GM21515 (cell line): ENCODE measurements around the gene STK17B.

Experiments used
- ATAC-seq: cut with Tn5 transposase; IDR thresholded peaks from one replicate; pipeline ENCODE4 v1.9.1; 2021; ENCODE audit not compliant: unreplicated experiment

STK17B gene

DNA sequence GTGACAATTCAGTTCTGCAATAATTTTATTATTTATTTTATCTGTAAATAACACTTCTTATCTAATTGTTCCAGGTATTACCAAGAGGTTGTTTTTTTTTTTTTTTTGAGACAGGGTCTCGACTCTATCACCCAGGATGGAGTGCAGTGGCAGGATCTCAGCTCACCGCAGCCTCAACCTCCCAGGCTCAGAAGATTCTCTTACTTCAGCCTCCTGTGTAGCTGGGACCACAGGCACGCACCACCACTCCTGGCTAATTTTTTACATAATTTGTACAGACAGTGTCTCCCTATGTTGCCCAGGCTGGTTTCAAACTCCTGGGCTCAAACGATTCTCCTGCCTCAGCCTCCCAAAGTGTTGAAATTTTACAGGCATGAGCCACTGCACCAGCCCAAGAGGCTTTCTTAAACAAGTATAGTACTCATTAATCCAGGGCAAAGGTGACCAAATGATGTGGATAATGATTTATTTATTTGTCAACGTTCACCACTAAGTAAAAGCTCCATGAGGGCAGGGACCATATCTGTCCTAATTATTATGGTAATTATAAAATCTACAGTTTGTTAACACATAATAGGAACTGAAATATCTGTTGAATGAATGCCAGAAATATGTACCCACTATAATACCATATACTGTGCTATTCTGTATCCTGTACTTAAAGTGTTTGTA, 12.0 kb downstream of the STK17B start:
- ATAC-seq, result no peak

- no peak for ATAC-seq
These were observed 15.8 kb downstream of the STK17B start for GRCh38 chr2:196155575-196155974.

GRCh38 chr2:196153480-196153879, 17.9 kb downstream of the STK17B start:
- no peak for ATAC-seq

- peak; percentile 62 for ATAC-seq
These were observed 21.4 kb downstream of the STK17B start for GRCh38 chr2:196149948-196150347.

DNA sequence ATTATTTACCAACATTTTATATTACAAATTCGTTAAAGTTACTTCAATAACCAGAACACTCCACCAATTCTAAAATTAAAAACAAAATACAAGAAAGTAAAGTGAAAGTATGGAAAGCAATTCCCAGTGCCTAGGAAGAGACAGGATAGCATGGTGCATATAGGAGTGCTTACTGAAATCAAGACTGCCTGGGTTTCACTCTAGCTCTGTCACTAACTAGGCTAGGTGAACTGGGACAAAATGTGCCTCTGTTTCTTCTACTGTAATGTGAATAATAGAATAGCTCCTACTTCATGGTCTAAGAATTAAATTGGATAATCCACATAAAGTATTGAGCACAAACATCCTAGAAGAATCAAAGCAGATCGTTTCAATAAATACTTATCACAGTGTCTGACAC, 22.6 kb downstream of the STK17B start:
- ATAC-seq, result no peak

- ATAC-seq, result no peak
These were observed 26.1 kb downstream of the STK17B start for GRCh38 chr2:196145256-196145655.

DNA sequence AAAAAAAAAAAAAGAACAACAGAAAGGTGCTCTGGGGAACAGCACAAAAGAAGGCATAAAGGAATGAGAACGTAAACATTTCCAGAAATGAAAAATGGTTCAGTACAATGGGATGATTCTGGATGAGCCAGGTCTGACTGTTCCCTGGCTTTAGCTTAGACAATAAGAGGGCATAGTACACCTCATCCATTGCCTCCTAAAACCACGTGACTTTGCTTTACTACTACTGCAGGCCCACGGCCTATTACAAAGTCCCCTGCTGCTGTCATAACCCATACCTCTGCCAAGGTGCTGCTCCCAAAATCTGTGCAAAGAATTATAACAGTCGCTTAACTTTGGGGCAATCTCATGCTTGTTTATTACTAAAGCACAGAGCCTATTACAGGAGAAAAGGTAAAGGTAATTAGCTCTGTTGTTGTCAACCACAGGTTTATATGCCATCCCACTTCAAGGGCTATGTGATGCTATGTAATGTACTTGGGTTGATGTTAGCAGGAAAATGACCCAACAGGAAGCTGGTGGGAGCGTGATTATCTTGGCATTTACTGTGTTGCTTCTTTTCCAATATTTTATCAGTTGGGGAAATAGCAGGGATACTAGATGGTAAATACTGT, 26.8 kb downstream of the STK17B start:
- no peak for ATAC-seq

GRCh38 chr2:196143730-196144131, 27.6 kb downstream of the STK17B start:
- no peak for ATAC-seq

DNA sequence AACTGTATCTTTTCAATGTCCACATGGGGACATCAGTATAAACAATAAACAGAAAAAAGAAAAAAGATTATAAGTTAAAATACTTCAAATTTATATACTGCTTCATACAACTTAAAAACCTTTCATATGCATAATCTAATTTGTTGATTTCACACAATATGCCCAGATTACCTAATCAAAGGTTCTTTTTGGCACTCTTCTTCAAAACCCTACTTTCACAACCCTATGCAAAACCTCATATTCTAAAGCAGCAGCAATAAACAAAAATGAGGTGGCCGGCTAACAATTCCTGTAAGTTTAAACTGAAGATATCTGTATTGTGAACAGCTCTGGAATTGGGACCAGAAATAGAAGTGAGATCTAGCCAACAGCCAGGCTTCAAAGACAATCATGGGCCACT, 28.6 kb downstream of the STK17B start:
- ATAC-seq, result no peak

DNA sequence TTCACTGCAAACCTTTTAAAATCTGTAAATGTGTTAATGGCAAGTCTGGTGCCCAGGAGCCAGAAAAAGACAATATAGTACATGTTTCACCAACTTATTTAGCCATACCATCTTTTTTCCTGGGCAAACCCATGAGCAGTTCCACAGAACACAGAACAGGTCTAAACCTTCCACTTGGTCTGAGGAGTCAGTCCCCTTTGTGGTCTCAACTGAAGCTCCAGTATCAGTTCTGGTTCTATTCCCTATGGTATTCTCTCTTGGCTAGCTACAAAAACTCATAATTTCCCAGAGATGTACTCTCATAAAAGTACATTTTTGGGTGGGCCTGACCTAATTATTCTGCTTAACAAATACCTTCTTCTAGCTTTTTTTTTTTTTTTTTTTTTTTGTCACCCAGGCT, 31.2 kb downstream of the STK17B start:
- no peak for ATAC-seq

GRCh38 chr2:196137271-196137670, 34.1 kb downstream of the STK17B start:
- no peak for ATAC-seq

GRCh38 chr2:196136151-196136550, 35.2 kb downstream of the STK17B start:
- ATAC-seq, result no peak

- no peak for ATAC-seq
These were observed 39.1 kb downstream of the STK17B start for GRCh38 chr2:196131949-196132925.

GRCh38 chr2:196131384-196131937, 39.9 kb downstream of the STK17B start:
- no peak for ATAC-seq

DNA sequence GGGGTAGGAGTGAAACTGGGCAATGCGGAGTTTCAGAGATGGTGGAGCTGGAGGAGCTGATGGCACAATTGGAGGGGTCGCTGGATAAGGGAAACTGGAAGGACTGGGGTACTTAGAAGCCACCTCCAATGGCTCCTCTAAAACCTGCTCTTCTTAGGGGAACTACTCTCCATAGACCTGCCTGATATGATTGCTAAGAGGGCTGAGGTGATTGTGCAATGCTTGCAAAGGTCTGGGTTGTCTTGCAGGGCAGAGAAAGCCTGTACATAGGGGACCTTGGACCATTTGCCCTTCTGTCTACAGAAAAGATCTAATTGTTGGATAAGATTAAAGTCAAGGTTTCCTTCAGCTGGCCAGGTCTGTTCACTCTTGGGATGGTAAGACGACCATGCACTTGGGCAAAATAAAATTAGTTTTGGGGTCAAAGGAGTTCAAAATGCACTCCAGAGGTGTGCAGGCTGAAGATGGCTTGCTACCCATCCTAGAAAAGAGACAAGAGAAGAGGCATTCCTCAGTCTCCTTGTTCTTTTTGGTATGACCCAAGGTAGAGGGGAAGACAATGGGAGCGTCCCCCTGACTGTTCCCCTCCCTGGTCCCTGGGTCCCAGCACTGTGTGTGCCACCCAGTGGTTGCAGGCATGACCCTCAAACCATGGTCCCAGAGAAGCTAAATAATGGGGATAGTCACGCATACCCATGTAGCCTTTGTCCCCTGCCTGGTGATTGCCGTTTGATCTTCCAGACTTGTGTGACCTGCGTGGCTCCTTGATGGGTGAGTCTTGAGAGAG, 41.1 kb downstream of the STK17B start:
- no peak for ATAC-seq

DNA sequence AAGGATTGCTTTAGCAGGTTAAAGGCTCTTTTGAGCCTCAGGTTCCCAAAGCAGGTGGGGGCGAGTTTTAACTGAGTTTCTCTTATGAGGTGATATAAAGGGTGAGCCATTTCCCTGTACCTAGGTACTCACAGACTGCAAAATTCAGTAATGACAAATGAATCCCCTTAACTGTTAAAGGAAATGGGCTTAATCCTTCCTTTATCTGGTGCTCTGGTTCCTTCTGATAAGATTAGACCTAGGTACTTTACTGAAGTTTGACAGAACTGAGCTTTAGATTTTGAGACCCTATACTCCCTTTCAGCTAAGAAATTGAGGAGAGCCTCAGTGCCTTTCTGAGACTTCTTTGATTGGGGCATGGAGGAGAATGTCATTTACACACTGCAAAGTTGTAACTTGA, 42.6 kb downstream of the STK17B start:
- no peak for ATAC-seq

- no peak for ATAC-seq
These were observed 45.8 kb downstream of the STK17B start for GRCh38 chr2:196125596-196125995.

GRCh38 chr2:196123679-196124373, 47.6 kb downstream of the STK17B start:
- ATAC-seq, result no peak

DNA sequence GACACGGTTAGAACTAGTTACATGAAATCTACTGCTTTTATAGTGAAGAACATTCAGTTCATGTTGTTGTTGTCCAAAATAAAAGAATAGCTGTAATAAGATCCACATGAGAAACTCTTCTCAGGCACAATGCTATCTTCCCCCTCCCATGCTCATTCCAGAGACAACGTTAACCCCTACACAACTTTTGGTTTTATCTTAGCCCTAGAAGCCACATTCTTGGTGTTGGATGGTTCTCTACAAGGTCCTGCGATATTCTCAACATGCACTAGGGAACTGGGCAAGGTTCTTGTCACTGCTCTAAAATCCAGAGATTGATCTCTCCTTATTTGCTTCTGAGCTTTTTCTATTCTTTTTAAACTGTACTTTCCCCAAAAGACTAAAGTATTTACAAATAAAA, 51.5 kb downstream of the STK17B start:
- ATAC-seq, result no peak

- ATAC-seq, result no peak
These were observed 54.1 kb downstream of the STK17B start for GRCh38 chr2:196117214-196117705.
